Limb (tissue), 2 donors: ENCODE measurements around the gene MICALL1.

ENCODE experiments used
- DNase-seq, 2 donors: peaks; one replicate each; pipeline ENCODE4 v3.0.0-alpha.2; 2016; ENCODE audit errors: extremely low spot score in 2 of 2

The MICALL1 gene

DNA sequence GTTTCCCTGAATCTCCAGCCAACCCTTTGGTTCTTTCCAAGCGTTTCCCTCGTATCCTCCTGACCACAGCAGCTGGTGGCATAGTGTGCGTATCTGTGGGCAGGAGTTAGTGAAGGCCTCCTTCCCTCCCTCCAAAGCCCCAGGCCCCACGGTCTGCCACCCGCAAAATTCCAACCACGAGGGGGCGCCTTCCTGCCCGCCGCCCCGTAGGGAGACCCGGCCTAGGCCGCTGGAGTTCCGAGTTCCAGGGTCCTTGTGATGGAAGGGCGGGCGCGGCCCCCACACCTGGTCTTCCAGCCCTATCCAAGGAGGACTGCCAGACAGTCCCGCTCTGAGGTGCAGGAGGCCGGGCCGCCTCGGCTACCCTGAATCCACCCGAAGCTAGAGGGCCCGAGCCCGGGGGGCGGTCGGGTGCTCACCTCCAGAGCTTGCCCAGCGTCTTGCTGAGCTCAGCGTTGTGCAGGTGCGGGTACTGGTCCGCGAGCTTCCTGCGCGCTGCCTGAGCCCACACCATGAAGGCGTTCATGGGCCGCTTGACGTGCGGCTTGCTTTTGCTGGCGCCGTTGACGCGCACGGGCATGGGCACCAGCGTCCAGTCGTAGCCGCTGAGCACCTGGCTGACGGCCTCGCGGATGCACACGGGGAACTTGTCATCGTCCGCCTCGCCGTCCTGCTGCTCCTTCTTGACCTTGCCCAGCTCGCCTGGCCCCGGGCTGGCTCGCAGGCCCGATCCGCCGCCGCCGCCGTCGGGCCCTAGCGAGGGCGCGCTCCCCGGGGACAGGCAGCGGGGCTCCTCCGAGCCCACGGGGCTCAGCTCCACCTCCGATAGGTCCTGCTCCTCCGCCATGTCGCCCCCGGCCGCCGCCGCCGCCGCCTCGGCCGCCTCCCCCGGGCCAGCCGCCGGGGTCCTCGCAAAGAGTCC is 77.1 kb downstream of the MICALL1 start:
- no peak for DNase-seq

DNA sequence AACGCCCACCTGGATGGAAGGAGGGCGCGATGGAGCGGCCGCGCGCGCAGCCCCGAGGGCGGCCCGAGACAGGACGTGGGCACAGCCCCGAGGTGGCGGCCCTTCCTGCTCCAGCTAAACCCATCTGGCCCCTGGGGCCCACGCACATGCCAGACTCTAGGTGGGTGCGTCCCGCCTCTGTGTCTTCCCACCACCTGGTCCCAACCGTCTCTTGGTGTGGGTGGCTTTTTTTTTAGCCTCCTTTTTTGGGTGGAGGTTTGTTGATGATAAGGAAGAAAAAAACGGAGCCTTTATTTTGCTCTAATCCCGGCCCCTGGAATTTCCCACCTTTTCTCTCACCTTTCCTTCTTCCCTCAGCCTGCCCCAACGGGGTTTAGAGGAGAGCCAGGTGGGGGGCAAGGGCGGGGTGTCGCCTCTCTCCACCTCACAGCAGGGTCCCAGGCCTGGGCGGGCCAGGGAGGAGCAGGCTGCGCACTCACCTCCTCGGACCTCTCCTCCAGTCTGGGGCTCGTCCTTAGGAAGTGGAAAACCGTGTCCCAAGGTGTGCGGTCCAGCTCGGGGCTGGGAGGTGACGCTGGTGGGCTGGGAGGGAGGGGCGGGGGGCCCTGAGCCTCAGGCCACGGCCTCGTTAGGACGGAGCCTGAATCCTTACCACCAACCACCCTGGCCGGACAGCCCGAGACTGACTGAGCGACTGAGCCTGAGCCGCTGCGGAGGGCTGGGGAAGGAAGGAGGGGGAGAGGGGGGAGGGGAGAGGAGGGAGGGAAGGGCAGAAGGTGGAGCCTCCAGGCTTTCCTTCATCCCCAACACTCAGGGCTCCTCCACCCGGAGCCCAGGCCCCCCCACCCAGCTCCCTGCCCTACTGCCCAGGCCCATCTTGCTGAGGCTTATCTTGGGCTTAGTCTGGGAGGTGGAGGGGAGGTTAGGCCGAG is 78.0 kb downstream of the MICALL1 start, which contains the start of gene SOX10:
Gene SOX10, minus strand, starts transcription at position 696 of the 932 bp plus-strand sequence. CDS start 771 bp downstream, outside the sequence.
- DNase-seq = no peak

DNA sequence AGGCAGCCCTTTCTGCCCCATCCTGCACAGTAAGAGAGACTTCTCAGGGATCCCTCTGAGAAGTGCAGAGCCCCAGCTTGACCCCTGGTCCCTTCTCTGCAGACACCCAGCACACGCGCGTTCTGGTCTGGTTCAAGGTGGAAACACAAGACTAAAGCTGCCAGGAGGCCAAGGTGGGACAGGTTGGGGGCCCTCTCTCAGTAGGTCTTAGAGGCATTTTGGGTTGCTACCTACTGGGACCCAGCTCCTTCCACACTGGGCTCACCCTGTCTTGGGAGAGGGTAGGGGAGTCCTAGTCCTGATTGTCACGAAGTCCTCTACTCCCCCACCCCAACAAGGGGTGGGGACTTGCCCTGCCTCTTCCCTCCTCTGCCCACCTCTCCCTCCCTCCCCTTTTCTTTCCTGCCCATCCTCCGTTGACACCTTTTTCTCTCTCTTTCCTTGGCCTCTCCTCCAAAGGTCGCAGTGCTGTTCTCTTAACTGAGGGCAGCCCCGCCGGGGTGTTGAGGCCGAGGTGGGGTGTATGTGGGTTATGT is 79.0 kb downstream of the MICALL1 start:
- no peak for DNase-seq

DNA sequence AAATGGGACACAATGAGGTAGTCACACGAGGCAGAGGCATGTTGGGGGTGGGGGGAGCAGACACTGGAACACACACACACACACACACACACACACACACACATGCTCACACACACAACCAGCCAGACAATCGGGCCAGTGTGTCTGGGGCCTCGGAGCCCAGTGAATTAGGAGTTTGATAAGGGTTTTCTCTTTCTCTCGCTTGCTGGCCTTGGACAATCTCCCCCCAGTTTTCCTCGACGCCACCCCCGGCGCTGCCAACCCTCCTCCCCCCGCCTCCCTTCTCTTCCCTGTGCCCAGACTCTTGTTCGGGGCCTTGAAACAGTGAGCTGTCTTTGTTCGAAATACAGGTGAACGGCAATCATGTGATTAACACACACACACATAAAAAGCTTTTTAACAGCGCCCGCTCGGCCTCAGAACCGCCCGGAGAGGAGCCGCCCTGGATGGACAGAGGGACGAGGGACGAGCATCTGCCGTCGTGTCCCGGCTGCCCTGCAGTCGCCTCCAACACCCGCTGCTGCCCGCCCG is 79.7 kb downstream of the MICALL1 start:
- DNase-seq = no peak

DNA sequence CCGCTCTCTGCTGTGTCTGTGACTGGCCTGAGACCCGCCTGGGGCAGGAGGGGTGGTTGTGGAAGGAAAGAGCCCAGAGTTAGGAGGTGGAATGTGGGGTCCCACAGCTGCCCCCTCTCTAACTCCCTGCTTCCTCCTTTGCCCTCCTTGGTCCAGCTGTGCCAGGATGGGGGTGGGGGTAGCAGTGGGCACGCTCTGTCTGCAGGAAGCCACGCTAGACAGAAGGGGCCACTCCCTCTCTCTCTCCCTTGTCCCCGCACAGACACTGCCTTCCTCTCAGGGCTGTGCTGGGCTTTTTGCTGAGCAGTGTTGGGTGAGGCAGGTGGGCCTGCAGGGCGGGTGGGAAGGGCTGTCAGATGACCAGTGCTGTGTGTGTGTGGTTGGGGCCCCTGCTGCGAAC is 80.3 kb downstream of the MICALL1 start:
- DNase-seq = no peak

DNA sequence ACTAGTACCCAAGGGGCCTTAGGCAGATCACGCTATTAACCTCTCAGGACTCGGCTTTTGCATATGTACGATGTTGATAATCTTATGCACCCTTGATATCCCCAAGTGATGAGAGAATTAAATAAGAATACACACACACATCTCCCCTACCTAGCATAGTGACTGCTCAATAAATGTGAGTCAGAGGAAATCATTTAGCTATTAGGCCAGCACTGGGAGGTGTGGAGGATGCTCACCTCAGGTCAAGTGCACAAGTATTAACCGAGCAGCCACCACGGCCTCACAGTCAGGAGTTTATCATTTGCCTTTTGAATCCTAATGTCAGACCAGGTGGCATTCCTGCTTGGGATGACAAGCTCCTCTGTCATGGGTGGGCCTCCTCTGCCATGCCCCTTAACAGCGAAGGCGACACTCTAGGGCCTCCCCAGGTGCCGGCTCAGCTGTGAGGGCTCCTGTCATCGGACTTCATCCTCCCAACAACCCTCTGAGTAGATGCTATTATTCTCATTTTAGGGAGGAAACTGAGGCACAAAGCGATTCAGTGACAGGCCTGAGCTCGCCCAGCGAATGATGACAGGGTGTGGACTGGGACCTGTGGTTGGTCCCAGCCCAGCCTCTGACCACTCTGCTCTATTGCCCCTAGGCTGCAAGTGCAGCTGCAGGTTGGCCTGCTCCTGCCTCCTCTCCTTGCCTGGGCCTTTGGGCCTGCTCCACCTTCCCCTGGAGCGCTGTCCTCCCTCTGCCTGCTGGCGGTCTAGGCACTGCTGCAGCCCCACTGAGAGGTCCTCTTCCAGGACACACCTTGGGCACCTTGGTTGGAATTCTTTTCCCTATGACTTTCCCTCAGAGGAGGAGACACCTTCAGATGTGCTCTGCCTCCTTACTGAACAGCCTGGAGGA is 83.3 kb downstream of the MICALL1 start:
- no peak for DNase-seq

DNA sequence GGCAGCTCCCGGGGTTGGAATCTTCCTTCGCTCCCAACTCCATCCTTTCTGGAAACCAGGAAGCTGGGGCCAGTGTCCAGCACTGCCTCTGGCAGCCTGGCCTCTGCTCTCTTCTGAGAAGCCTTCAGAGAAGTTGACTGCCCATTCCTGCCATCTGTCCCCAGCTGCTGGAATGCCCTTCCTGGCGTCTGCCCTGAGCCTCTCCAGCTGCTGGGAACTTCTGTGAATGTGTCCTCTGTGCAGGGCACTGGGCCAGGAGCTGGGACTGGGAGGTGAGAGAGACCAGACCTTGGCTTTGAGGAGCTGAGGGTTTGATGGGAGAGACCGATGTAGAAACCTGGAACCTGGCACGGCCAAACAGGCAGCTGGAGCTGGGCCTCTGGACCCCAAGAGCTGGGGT is 84.2 kb downstream of the MICALL1 start:
- DNase-seq = no peak

DNA sequence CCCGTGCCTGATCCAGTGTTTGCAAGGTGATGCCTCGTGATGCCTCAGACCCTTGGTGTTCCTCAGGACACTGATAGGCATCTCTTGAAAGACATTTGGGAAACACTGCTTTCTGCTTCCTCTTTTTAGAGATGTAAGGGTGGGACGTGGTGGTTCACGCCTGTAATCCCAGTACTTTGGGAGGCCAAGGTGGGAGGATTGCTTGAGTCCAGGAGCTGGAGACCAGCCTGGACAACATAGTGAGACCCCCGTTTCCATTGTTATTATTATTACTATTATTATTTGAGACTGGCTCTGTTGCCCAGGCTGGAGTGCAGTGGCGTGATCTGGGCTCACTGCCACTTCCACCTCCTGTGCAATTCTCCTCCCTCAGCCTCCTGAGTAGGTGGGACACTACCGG is 84.8 kb downstream of the MICALL1 start:
- no peak for DNase-seq

DNA sequence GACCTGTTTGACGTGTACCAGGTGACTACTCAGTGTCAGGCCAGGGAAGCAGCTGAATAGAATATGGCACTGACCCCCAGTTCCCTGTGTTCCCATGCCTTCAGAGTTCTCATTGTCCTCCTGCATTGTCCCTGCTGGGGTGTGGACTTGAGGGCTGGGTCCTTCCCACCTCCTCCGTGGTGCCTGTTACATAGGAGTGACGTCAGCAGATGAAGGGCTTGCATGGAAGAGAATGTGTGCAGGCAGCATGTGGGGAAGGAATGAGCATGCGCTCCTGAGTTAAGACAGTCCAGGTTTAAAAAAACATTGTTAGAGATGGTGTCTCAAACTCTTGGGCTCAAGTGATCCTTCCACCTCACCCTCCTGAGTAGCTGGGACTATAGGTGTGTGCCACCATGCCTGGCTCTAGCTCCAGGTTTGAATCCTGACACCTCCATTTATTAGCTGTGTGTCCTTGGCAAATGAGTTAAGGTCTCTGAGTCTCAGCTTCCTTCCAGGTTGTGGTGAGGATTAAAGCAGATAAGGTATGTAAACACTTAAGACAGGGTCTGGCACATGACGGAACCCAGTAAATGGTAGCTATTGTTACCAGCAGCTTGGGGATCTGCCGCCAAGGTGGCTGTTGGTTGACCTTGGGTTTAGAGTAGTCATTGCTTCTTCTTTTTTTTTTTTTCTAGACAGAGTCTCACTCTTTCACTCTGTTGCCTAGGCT is 85.8 kb downstream of the MICALL1 start:
- no peak for DNase-seq
